Hindlimb muscle (tissue), 1 donor: ENCODE measurements around the gene YRDC. TPM values are rescaled to one million over a fixed set of nuclear protein-coding genes. Genes with fewer than 3 reads are reported as not detected.
A peak's percentile ranks its signal among the peaks of the same experiment; 100 is the strongest.

Source experiments
- DNase-seq: peaks from one replicate; pipeline ENCODE4 v3.0.0-alpha.2; 2013
- polyA plus RNA-seq: library from polyadenylated mRNA; unstranded; fragments of 120-200 nt; gene quantifications from one replicate; pipeline ENCODE4 v1.2.1, GENCODE V29; 2013; ENCODE audit not compliant: insufficient read length

YRDC gene
- polyA plus RNA-seq = 7.0 TPM

DNA sequence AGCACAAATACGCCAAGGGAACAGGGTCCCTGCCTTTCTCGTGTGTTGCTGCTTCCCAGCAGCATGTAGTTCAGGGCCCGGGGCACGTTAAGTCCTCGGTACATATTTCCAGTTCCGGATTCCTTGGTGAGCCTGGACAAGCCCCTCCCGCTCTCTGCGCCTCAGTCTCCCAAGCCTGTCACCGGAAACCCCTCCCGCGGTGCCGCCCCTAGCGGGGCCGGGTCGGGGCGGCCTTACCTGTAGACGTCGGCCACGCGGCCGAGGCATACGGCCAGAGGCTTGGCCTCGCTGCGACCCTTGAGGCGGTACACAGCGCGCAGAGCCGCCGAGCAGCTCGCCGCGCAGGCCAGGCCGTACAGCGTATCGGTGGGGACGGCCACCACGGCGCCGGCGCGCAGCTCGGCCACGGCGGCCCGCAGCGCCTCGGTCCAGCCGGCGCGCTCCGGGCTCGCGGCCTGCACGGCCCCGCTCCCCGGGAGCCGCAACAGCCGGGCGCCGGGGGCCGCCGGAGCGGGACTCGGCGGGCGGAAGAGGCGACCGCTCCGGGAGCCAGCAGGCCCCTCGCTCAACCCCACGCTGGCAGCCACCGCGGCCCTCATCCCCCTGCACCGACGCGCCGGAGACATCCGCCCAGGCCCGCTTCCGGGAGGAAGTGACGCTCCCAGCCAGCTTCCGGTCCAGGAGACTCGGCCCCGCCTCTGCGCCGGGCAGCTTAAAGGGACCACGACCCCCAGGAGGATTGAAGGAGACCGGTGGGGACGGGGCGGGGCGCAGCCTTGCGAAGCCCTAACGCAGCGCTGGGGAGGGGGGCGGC is at the start of gene YRDC, which contains the start of gene C1orf122:
YRDC (minus strand) TSS at position 654 of the 814 bp plus-strand sequence; CDS start at position 626, 28 bp downstream.
C1orf122 (plus strand) TSS at position 236 of the 814 bp plus-strand sequence. CDS start 615 bp downstream, outside the sequence.
- DNase-seq = peak; percentile 93

- no peak for DNase-seq
Measured at GRCh38 chr1:37854406-37854805, 46.4 kb upstream of the YRDC start.

DNA sequence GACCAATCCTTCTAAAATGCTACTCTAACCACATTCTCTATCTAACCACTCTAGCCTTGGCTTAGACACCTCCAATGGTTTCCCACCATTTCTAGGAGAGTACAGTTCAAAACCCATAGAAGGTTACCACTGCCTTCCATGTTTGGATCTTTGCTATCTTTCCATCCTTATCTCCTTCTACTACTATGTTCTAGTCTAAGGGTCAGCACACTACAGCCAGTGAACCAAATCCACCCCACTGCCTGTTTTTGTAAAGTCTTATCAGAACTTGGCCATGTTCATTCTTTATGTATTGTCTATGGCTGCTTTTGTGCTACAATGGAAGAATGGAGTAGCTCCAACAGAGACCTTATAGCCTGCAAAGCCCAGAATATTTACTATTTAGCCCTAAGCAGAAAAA is 45.1 kb upstream of the YRDC start:
- DNase-seq = no peak

GRCh38 chr1:37851782-37852210 is 43.8 kb upstream of the YRDC start:
- no peak for DNase-seq

DNA sequence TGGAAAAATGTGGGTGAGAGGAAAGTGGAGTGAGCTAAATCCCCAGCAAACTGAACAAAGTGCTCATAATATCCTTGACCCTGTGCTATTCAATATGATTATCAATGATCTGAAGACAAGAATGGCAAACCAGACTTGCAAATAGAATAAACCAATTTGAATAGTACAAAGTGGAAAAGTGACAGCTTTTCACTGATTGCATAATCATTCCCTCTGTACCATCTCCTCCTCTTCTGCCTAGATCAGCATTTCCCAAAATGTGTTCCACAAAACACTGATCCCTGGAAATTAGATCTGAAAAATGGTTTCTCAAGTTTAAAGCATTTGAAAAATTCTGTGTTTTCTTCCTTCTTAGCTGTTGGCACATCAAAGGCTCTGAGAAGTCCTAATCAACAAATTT is 43.3 kb upstream of the YRDC start:
- no peak for DNase-seq

- DNase-seq = no peak
Measured at GRCh38 chr1:37850352-37850955, 42.4 kb upstream of the YRDC start.

DNA sequence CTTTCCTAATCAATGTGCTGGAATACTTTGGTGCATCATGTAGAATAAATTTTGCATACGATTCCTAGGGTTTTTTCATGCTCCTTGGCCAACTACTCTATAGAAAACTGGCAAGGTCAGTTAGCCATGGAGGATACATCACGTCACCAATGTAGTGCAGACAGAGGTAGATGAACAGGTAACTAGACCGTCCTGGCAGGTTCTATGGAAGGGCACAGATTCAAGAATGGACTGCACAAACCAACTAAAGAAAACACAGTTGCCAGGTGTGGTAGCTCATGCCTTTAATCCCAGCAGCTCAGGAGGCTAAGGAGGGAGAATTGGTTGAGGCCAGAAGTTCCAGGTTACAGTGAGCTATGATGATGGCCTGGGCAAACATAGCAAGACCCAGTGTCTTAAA is 41.5 kb upstream of the YRDC start:
- DNase-seq = no peak

- no peak for DNase-seq
Measured at GRCh38 chr1:37846647-37847339, 38.8 kb upstream of the YRDC start.

DNA sequence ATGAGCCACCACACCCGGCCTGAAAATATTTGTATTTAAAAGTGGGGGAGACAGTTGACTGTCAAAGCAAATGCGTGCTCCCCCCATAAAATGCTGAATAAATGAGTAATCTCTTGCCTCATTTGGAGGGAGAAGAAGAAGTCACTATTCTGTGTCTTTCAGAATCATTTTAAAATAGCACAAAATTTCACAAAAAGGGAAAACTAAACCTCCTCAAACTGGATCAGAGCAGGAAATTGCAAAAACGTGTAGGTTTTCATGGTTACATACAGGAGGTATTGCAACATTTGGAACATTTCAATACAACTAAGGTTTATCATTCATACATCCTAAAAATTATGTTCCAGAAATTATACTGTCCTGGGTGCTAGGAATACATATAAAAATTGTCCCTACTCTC is 37.8 kb upstream of the YRDC start:
- DNase-seq = no peak

DNA sequence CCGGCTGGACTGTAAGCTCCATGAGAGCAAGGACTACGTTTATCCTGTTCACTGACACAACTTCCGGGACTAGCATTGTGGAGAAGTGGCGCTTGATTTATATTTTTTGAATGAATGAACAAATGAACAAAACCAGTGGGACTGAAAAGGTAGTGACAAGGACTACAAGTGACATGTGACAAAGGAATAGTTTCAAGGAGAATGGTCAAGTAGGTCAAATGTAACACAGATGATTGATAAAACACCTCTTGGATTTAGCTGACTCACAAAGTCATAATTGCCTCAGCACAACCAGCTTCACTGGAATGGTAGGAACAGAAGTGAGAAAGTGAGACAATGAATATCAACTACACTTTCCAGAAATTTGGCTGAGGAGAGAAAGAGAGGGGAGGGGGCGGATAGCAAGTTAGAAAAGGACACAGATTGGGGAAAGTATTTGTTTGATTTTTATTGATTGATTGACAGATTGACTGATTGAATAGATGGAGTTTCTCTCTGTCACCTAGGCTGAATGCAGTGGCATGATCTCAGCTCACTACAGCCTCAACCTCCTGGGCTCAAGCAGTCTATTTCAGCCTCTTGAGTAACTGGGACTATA is 37.1 kb upstream of the YRDC start:
- no peak for DNase-seq

GRCh38 chr1:37844536-37844935 is 36.5 kb upstream of the YRDC start:
- no peak for DNase-seq

DNA sequence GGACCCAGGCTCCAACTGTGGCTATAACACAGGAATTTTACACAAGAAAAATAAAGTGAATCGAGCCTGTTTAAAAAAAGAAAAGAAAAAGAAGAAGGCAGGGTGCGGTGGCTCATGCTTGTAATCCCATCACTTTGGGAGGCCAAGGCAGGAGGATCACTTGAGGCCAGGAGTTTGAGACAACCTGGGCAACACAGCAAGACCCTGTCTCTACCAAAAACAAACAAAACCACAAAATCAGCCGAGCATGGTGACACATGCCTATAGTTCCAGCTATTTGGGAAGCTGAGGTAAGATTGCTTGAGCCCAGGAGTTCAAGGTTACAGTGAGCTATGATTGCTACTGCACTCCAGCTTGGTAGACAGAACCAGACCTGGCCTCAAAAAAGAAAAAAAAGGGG is 33.6 kb upstream of the YRDC start:
- no peak for DNase-seq

- no peak for DNase-seq
Measured at GRCh38 chr1:37840711-37841110, 32.7 kb upstream of the YRDC start.

GRCh38 chr1:37839676-37840075 is 31.7 kb upstream of the YRDC start:
- DNase-seq = no peak

DNA sequence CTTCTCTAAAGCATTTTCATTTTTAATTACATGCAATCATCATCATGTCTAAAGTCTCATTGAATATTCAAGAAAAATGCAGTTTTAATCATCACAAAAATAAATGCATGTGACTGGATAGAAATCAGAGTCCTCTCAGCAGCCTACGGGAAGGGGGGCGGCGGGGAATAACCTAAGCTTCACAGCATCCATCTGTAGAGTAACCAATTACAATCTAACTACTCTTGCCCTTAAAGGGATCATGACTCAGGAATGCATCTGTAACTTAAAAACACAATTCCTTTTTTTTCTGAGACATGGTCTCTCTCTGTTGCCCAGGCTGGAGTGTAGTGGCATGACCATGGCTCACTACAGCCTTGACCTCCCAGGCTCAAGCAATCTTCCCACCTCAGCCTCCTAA is 28.8 kb upstream of the YRDC start:
- no peak for DNase-seq

DNA sequence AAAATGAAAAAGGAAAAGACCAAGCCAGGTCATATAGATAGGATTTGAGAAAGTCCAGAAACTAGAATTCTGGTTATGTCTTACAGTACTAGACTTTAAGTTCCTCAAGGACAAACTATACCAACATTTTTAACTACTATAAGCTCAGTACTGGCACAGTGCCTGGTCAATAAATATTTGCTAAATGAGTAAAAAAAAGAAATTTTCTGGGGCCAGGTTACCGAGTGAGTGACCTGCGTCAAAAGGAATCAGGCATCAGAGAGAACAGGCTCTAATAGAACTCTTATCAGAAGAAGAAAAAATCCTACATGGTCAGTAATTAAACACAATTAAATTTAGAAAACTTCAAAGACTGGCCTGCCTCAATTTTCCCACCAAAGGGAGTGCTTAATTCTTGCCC is 23.8 kb upstream of the YRDC start:
- no peak for DNase-seq

DNA sequence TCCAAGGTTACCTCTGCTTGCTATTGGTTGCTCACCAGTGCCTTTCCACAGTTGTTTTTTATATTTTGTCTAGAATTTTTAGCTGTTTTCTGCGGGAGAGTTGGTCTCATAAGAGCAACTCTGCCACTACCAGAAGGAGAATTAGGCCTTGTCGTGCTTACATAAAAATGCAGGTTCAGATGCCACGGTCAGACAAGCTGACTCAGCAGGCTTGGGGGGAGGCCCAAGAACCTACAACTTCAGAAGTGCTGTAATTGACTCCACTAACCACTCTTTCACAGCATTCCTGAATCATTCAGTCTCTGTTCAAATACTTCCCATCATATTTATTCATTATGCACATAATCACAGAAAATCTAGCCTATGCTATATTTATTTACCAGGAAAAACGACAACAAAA is 23.1 kb upstream of the YRDC start:
- no peak for DNase-seq

GRCh38 chr1:37828410-37829074 is 20.5 kb upstream of the YRDC start:
- DNase-seq = no peak

GRCh38 chr1:37825506-37825905 is 17.5 kb upstream of the YRDC start:
- DNase-seq = no peak

GRCh38 chr1:37824001-37824400 is 16.0 kb upstream of the YRDC start:
- no peak for DNase-seq

DNA sequence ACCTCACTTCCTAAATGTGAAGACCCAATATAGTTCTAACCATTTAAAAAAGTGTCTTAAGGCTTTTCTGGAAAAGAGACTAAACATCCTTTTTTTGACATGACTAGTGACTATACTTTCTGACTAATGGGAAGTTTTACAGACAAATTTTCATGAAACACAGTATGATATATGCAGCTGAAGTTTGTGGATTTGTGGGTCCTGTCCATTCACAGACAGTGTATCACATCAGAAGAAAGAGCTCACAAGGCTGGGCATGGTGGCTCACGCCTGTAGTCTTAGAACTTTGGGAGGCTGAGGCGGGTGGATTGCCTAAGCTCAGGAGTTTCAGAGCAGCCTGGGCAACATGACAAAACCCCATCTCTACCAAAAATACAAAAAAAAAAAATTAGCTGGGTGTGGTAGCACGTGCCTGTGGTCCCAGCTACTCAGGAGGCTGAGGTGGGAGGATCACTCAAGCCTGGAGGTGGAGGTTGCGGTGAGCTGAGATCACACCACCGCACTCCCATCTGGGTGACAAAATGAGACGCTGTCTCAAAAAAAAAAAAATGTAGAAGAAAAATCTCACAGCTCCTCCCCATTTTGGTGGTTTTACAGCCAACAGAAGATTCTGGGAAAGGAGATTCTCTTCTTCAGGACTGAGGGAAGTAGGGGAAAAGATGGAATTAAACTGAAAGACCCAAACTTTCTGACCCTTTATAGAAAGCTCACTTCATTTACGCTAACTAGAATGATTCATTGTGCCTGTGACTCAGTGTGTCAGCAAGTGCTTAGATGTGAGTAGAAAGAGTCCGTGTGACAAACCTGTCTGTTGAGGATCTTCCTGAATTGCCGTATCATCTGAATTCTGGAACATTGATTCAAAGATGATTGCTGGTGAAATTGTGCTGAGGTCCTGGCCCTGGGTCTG is 15.2 kb upstream of the YRDC start:
- DNase-seq = no peak
